CD4-positive, alpha-beta T cell (primary cell): ENCODE data around the gene FUS. TPM values are rescaled to one million over a fixed set of nuclear protein-coding genes. Genes with fewer than 3 reads are reported as not detected.

ENCODE experiments used
- ATAC-seq: fragments of 200-7000 bp; cut with Tn5 transposase; one replicate; pipeline ENCODE4 v1.10.0; 2022; ENCODE audit warnings: mild to moderate bottlenecking; ENCODE audit not compliant: poor library complexity
- CTCF ChIA-PET: fragments of 350-600 bp; sonication (Branson Sonifier 250); formaldehyde crosslinking; loops from one replicate; lab custom pipeline; 2021; ENCODE audit warnings: antibody characterized with exemption, inconsistent platforms; lab: Charles Lee
- POLR2A ChIA-PET: fragments of 350-600 bp; sonication (Branson Sonifier 250); formaldehyde crosslinking; loops from one replicate; lab custom pipeline; 2021; ENCODE audit warnings: antibody characterized with exemption, inconsistent platforms; lab: Charles Lee
- DNase-seq, 14 experiments: peaks; one replicate each; pipeline ENCODE4 v3.0.0-alpha.2; 2013 to 2020; ENCODE audit warnings: mixed read lengths in 2 of 14
- H3K27ac ChIP-seq, 2 donors: one replicate each; pipeline versions ENCODE4 v1.5.1 to v1.7.0; 2013; ENCODE audit warnings: low read length in 2 of 2, low read depth in 1 of 2, mild to moderate bottlenecking in 1 of 2
- H3K27me3 ChIP-seq, 2 experiments: 1 replicate in 1 of 2; 2 replicates in 1 of 2; pipeline versions ENCODE4 v1.6.1 to v1.7.0; 2013; ENCODE audit warnings: low read length in 2 of 2, control low read depth in 1 of 2, mild to moderate bottlenecking in 1 of 2, moderate library complexity in 1 of 2; ENCODE audit not compliant: insufficient read depth in 2 of 2, control insufficient read depth in 1 of 2
- H3K36me3 ChIP-seq: one replicate; pipeline ENCODE4 v1.6.1; 2013; ENCODE audit warnings: low read length, control low read depth; ENCODE audit not compliant: insufficient read depth
- H3K4me1 ChIP-seq: one replicate; pipeline ENCODE4 v1.6.1; 2013; ENCODE audit warnings: low read length, control low read depth; ENCODE audit not compliant: insufficient read depth
- H3K4me3 ChIP-seq: one replicate; pipeline ENCODE4 v1.5.1; 2013; ENCODE audit warnings: mild to moderate bottlenecking, low read length, moderate library complexity
- H3K9me3 ChIP-seq, 2 experiments: 1 replicate in 1 of 2; 2 replicates in 1 of 2; pipeline versions ENCODE4 v1.6.1 to v1.7.0; 2013; ENCODE audit warnings: low read length in 2 of 2, mild to moderate bottlenecking in 2 of 2, control low read depth in 1 of 2, moderate library complexity in 1 of 2; ENCODE audit not compliant: control insufficient read depth in 1 of 2, insufficient read depth in 1 of 2
- H3K27ac Mint-ChIP-seq: one replicate; pipeline ENCODE4 v1.8.0; 2020; ENCODE audit warnings: mixed read lengths
- H3K27me3 Mint-ChIP-seq: one replicate; pipeline ENCODE4 v1.8.0; 2021; ENCODE audit warnings: mixed read lengths
- H3K36me3 Mint-ChIP-seq: one replicate; pipeline ENCODE4 v1.8.0; 2021; ENCODE audit warnings: low read depth, mixed read lengths
- H3K4me1 Mint-ChIP-seq: one replicate; pipeline ENCODE4 v1.8.0; 2021; ENCODE audit warnings: low read depth, mixed read lengths
- H3K4me3 Mint-ChIP-seq: one replicate; pipeline ENCODE4 v1.8.0; 2020; ENCODE audit warnings: mild to moderate bottlenecking, mixed read lengths
- H3K9me3 Mint-ChIP-seq: one replicate; pipeline ENCODE4 v1.8.0; 2020; ENCODE audit warnings: mixed read lengths
- intact Hi-C, 2 experiments: fragments of 100-400 bp; cut with DNase I in 1 of 2; cut with micrococcal nuclease in 1 of 2; formaldehyde crosslinking; loops; one replicate each; pipeline versions ENCODE4 v1.15.1 to v1.9.0; 2023 to 2025; cut with DNase I, micrococcal nuclease
- total RNA-seq, 174 experiments: library from RNA in 2 of 174; stranded (reverse) in 2 of 174; gene quantifications; one replicate each; pipeline ENCODE4 v1.2.3 and lab custom pipeline; 2021 to 2026
- TF ChIP-seq, protein P1 (sequence below): fragments of 200-600 bp; IDR thresholded peaks from one replicate; pipeline ENCODE4 v1.8.0; 2022; ENCODE audit warnings: antibody characterized with exemption, mild to moderate bottlenecking

The FUS gene
- total RNA-seq, 2 experiments from 2014 or later = 699 to 733 TPM

DNA sequence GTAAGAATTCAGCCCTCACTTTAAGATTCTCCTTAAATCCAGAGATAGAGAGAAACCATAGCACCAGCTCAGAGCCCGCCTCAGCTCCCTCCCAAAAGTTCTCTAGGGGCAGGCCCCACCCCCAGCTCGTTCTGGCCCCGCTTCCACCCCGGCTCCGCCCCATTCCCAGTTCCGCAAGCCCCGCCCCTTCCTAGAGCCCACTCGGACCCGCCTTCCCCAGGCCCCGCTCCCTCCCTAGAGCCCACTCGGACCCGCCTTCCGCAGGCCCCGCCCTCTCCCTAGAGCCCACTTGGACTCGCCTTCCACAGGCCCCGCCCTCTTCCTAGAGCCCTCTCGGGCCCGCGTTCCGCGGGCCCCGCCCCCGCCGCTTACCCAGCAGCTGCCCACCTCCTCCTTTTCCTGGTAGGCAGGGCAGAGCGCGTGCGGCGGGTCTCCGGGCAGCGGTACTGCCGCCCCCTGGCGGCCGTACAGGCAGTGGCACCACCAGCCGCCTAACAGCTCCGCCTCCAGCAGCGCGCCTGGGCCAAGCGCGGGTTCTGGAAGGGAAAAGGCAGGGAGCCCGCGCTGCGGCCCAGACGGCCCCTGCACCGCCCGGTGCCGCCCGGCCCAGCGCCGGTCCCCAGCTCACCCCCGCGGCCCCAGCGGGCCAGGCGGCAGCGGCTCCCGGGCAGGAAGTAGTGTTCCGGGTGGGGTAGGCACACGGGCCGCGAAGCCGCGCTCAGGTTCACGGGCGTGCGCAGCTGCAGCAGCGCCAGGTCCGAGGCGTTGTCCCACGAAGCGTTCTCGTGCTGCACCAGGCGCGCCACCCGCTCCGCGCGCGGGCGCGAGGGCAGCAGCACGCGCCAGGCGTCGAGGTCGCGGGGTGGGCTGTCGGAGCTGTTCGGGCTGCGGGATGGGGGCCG is 37.6 kb upstream of the FUS start:
- intact Hi-C loops = loop anchor here (1.0 to 10.0 kb wide), 12 partner anchors 24 to 185 kb away; partner anchors contain the start of genes HSD3B7 (in 2 of the 2), BCKDK (in 1 of the 2), FUS (in 1 of the 2) and PYCARD (in 1 of the 2)

DNA sequence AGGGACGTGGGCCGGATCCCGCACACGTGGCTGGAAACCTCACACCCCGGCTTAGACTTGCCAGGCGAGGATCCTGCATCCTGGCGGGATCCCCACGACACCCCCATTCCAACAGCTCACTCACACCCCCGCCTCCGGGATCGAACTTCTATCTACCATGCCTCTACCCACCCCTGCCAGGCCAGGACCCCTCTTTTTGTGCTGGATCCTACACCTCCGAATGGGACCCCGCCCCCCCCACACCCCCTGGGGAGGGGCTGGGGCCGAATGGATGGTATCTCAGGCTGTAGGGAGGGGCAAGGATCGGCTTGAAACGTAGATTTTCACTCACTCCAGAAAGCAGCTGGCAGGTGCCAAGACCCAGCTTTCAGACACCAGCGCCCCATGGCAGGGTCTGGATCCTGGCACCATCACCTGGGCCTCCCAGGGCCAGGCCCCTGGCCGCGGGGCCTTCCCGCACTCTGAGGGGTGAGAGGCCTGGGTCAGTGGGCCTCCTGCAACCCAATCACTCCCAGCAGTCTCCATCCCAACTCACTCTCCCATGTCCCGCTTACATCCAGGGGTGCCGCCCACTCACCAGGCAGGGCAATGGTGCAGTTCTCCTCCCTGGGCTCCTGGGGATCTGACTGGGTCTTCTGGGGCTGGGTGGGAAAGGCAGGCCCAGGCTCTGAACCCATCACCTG is 36.8 kb upstream of the FUS start:
- no peaks in the 10 kb centered on the region for H3K27me3 ChIP-seq
- peak overlapping the region; percentile 30 for H3K4me3 ChIP-seq
- Mint-ChIP-seq H3K4me3 (peak overlapping the region; percentile 76), H3K36me3 (no peaks in the 10 kb centered on the region), H3K27ac (peak overlapping the region; percentile 65), H3K4me1 (peaks cover 13% of the 10 kb centered on the region), H3K9me3 (no peaks in the 10 kb centered on the region), H3K27me3 (peaks cover 8% of the 10 kb centered on the region)
- ATAC-seq = no peak
- peak in 2 of 14 experiments; percentile 10 to 42 for DNase-seq
- CTCF ChIA-PET = interaction anchor here (0.6 to 2.1 kb wide), 36 partner anchors 13 to 731 kb away, joined by 3 to 32 read pairs (median 4); partner anchors contain the start of genes ARMC5, BCKDK, FUS and HSD3B7
- intact Hi-C loops = loop anchor here (2.0 to 10.0 kb wide), 4 partner anchors 36 to 110 kb away; partner anchors contain the start of genes BCKDK (in 1 of the 2), PYCARD (in 1 of the 2) and STX4 (in 1 of the 2)
- POLR2A ChIA-PET = interaction anchor here (0.6 to 4.1 kb wide), 29 partner anchors 14 to 766 kb away, joined by 3 to 152 read pairs (median 6); partner anchors contain the start of genes ARMC5, FUS, HSD3B7 and KAT8
- no peaks in the 10 kb centered on the region for H3K9me3 ChIP-seq
- peak overlapping the region; percentile 12 to 23 for H3K27ac ChIP-seq
- H3K4me1 ChIP-seq = peaks cover 23% of the 10 kb centered on the region
- TF ChIP-seq, protein P1, sequence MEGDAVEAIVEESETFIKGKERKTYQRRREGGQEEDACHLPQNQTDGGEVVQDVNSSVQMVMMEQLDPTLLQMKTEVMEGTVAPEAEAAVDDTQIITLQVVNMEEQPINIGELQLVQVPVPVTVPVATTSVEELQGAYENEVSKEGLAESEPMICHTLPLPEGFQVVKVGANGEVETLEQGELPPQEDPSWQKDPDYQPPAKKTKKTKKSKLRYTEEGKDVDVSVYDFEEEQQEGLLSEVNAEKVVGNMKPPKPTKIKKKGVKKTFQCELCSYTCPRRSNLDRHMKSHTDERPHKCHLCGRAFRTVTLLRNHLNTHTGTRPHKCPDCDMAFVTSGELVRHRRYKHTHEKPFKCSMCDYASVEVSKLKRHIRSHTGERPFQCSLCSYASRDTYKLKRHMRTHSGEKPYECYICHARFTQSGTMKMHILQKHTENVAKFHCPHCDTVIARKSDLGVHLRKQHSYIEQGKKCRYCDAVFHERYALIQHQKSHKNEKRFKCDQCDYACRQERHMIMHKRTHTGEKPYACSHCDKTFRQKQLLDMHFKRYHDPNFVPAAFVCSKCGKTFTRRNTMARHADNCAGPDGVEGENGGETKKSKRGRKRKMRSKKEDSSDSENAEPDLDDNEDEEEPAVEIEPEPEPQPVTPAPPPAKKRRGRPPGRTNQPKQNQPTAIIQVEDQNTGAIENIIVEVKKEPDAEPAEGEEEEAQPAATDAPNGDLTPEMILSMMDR = no peak
- no peaks in the 10 kb centered on the region for H3K36me3 ChIP-seq

More for the DNA sequence above, 37.6 kb upstream of the FUS start:
- peaks cover 13% of the 10 kb centered on the region for H3K4me1 Mint-ChIP-seq
- peak overlapping the region; percentile 84 for H3K27ac Mint-ChIP-seq
- Histone ChIP-seq H3K27me3 (no peaks in the 10 kb centered on the region), H3K9me3 (no peaks in the 10 kb centered on the region), H3K4me3 (peak overlapping the region; percentile 41), H3K27ac (peak overlapping the region; percentile 29 to 76), H3K4me1 (peaks cover 23% of the 10 kb centered on the region), H3K36me3 (no peaks in the 10 kb centered on the region)
- peak; percentile 88 to 100 (median 96) for DNase-seq
- ATAC-seq = peak; percentile 86
- no peaks in the 10 kb centered on the region for H3K36me3 Mint-ChIP-seq
- TF ChIP-seq, protein P1 = peak; percentile 79
- ChIA-PET CTCF (interaction anchor here (0.6 to 2.1 kb wide), 42 partner anchors 12 to 731 kb away, joined by 3 to 32 read pairs (median 4); partner anchors contain the start of genes ARMC5, BCKDK, FUS and HSD3B7), POLR2A (interaction anchor here (0.6 to 4.1 kb wide), 46 partner anchors 9 to 765 kb away, joined by 3 to 152 read pairs (median 5); partner anchors contain the start of genes ARMC5, FUS, HSD3B7 and KAT8)
- H3K27me3 Mint-ChIP-seq = peaks cover under 1% of the 10 kb centered on the region
- no peaks in the 10 kb centered on the region for H3K9me3 Mint-ChIP-seq
- H3K4me3 Mint-ChIP-seq = peak overlapping the region; percentile 84
